ENCODE data around the gene RIOK2.
"Not testable (repeated sequence)": the region's sequence is repeated elsewhere in the genome, so short reads cannot be mapped to it uniquely, and the experiment has no call there.

The RIOK2 gene

GRCh38 chr5:97194366-97194765 is 11.3 kb upstream of the RIOK2 start:
- Histone ChIP-seq H3K4me1 (ENCODE audit: control insufficient read depth in 1 of 2, insufficient read depth in 2 of 2, low read length in 2 of 2) (no peaks in the 10 kb centered on the region), H3K9me3 (ENCODE audit: control insufficient read depth in 1 of 2, low read length in 2 of 2) (no peaks in the 10 kb centered on the region), H3K9ac (ENCODE audit: low read depth in 1 of 2, low read length in 2 of 2) (no peak overlapping the region), H3K27me3 (ENCODE audit: control insufficient read depth in 1 of 2, insufficient read depth in 2 of 2, low read length in 2 of 2) (no peaks in the 10 kb centered on the region), H3K4me3 (ENCODE audit: low read depth in 1 of 2, low read length in 2 of 2) (no peak overlapping the region), H3K36me3 (ENCODE audit: control insufficient read depth in 1 of 2, insufficient read depth in 2 of 2, low read length in 2 of 2) (no peaks in the 10 kb centered on the region), H3K27ac (ENCODE audit: low read depth, low read length) (no peak overlapping the region)

- H3K4me3 ChIP-seq (ENCODE audit: low read depth in 1 of 2, low read length in 2 of 2) = no peak overlapping the region
- no peaks in the 10 kb centered on the region for H3K36me3 ChIP-seq (ENCODE audit: control insufficient read depth in 1 of 2, insufficient read depth in 2 of 2, low read length in 2 of 2)
- no peaks in the 10 kb centered on the region for H3K9me3 ChIP-seq (ENCODE audit: control insufficient read depth in 1 of 2, low read length in 2 of 2)
- no peak overlapping the region for H3K27ac ChIP-seq (ENCODE audit: low read depth, low read length)
- H3K4me1 ChIP-seq (ENCODE audit: control insufficient read depth in 1 of 2, insufficient read depth in 2 of 2, low read length in 2 of 2) = no peaks in the 10 kb centered on the region
- no peak overlapping the region for H3K9ac ChIP-seq (ENCODE audit: low read depth in 1 of 2, low read length in 2 of 2)
- H3K27me3 ChIP-seq (ENCODE audit: control insufficient read depth in 1 of 2, insufficient read depth in 2 of 2, low read length in 2 of 2) = no peaks in the 10 kb centered on the region
Observed at GRCh38 chr5:97193355-97193688, 10.3 kb upstream of the RIOK2 start.

GRCh38 chr5:97192580-97193354 is 9.7 kb upstream of the RIOK2 start:
- H3K9me3 ChIP-seq (ENCODE audit: control insufficient read depth in 1 of 2, low read length in 2 of 2) = no peaks in the 10 kb centered on the region
- H3K36me3 ChIP-seq (ENCODE audit: control insufficient read depth in 1 of 2, insufficient read depth in 2 of 2, low read length in 2 of 2) = no peaks in the 10 kb centered on the region
- no peak overlapping the region for H3K27ac ChIP-seq (ENCODE audit: low read depth, low read length)

GRCh38 chr5:97191893-97192292 is 8.8 kb upstream of the RIOK2 start:
- Histone ChIP-seq H3K9ac (ENCODE audit: low read depth in 1 of 2, low read length in 2 of 2) (no peak overlapping the region), H3K27me3 (ENCODE audit: control insufficient read depth in 1 of 2, insufficient read depth in 2 of 2, low read length in 2 of 2) (no peaks in the 10 kb centered on the region), H3K4me3 (ENCODE audit: low read depth in 1 of 2, low read length in 2 of 2) (no peak overlapping the region), H3K36me3 (ENCODE audit: control insufficient read depth in 1 of 2, insufficient read depth in 2 of 2, low read length in 2 of 2) (no peaks in the 10 kb centered on the region), H3K27ac (ENCODE audit: low read depth, low read length) (no peak overlapping the region), H3K9me3 (ENCODE audit: control insufficient read depth in 1 of 2, low read length in 2 of 2) (no peaks in the 10 kb centered on the region), H3K4me1 (ENCODE audit: control insufficient read depth in 1 of 2, insufficient read depth in 2 of 2, low read length in 2 of 2) (no peaks in the 10 kb centered on the region)

More at GRCh38 chr5:97192580-97193354, 9.7 kb upstream of the RIOK2 start:
- Histone ChIP-seq H3K4me3 (ENCODE audit: low read depth in 1 of 2, low read length in 2 of 2) (no peak overlapping the region), H3K9ac (ENCODE audit: low read depth in 1 of 2, low read length in 2 of 2) (no peak overlapping the region), H3K4me1 (ENCODE audit: control insufficient read depth in 1 of 2, insufficient read depth in 2 of 2, low read length in 2 of 2) (no peaks in the 10 kb centered on the region), H3K27me3 (ENCODE audit: control insufficient read depth in 1 of 2, insufficient read depth in 2 of 2, low read length in 2 of 2) (no peaks in the 10 kb centered on the region)

GRCh38 chr5:97189523-97189922 is 6.5 kb upstream of the RIOK2 start:
- H3K4me1 ChIP-seq (ENCODE audit: control insufficient read depth in 1 of 2, insufficient read depth in 2 of 2, low read length in 2 of 2); H3K36me3 ChIP-seq (ENCODE audit: control insufficient read depth in 1 of 2, insufficient read depth in 2 of 2, low read length in 2 of 2); H3K9me3 ChIP-seq (ENCODE audit: control insufficient read depth in 1 of 2, low read length in 2 of 2); H3K27ac ChIP-seq (ENCODE audit: low read depth, low read length); H3K27me3 ChIP-seq (ENCODE audit: control insufficient read depth in 1 of 2, insufficient read depth in 2 of 2, low read length in 2 of 2); H3K4me3 ChIP-seq (ENCODE audit: low read depth in 1 of 2, low read length in 2 of 2); H3K9ac ChIP-seq (ENCODE audit: low read depth in 1 of 2, low read length in 2 of 2): not testable (repeated sequence)

- Histone ChIP-seq H3K4me1 (ENCODE audit: control insufficient read depth in 1 of 2, insufficient read depth in 2 of 2, low read length in 2 of 2) (peaks cover 12 to 19% of the 10 kb centered on the region in 2 donors), H3K27me3 (ENCODE audit: control insufficient read depth in 1 of 2, insufficient read depth in 2 of 2, low read length in 2 of 2) (no peaks in the 10 kb centered on the region), H3K9ac (ENCODE audit: low read depth in 1 of 2, low read length in 2 of 2) (peak overlapping the region; percentile 94 to 97), H3K9me3 (ENCODE audit: control insufficient read depth in 1 of 2, low read length in 2 of 2) (no peaks in the 10 kb centered on the region), H3K27ac (ENCODE audit: low read depth, low read length) (no peak overlapping the region), H3K36me3 (ENCODE audit: control insufficient read depth in 1 of 2, insufficient read depth in 2 of 2, low read length in 2 of 2) (peaks cover 0 to 7% of the 10 kb centered on the region in 2 donors), H3K4me3 (ENCODE audit: low read depth in 1 of 2, low read length in 2 of 2) (peak overlapping the region; percentile 95 to 99)
Observed at GRCh38 chr5:97183930-97184213, 825 bp upstream of the RIOK2 start.

GRCh38 chr5:97182571-97183099 is 412 bp downstream of the RIOK2 start:
- peak overlapping the region; percentile 95 to 99 for H3K4me3 ChIP-seq (ENCODE audit: low read depth in 1 of 2, low read length in 2 of 2)
- H3K27me3 ChIP-seq (ENCODE audit: control insufficient read depth in 1 of 2, insufficient read depth in 2 of 2, low read length in 2 of 2) = no peaks in the 10 kb centered on the region
- peaks cover 12 to 19% of the 10 kb centered on the region in 2 donors for H3K4me1 ChIP-seq (ENCODE audit: control insufficient read depth in 1 of 2, insufficient read depth in 2 of 2, low read length in 2 of 2)
- H3K9me3 ChIP-seq (ENCODE audit: control insufficient read depth in 1 of 2, low read length in 2 of 2) = no peaks in the 10 kb centered on the region
- H3K27ac ChIP-seq (ENCODE audit: low read depth, low read length) = peak overlapping the region; percentile 90
- H3K9ac ChIP-seq (ENCODE audit: low read depth in 1 of 2, low read length in 2 of 2) = peak overlapping the region; percentile 94 to 97
- H3K36me3 ChIP-seq (ENCODE audit: control insufficient read depth in 1 of 2, insufficient read depth in 2 of 2, low read length in 2 of 2) = peaks cover 10 to 18% of the 10 kb centered on the region in 2 donors

GRCh38 chr5:97181856-97182545 is 1.0 kb downstream of the RIOK2 start:
- Histone ChIP-seq H3K4me1 (ENCODE audit: control insufficient read depth in 1 of 2, insufficient read depth in 2 of 2, low read length in 2 of 2) (peaks cover 12 to 19% of the 10 kb centered on the region in 2 donors), H3K4me3 (ENCODE audit: low read depth in 1 of 2, low read length in 2 of 2) (peak overlapping the region; percentile 95 to 99), H3K36me3 (ENCODE audit: control insufficient read depth in 1 of 2, insufficient read depth in 2 of 2, low read length in 2 of 2) (peaks cover 14 to 23% of the 10 kb centered on the region in 2 donors), H3K9me3 (ENCODE audit: control insufficient read depth in 1 of 2, low read length in 2 of 2) (no peaks in the 10 kb centered on the region), H3K9ac (ENCODE audit: low read depth in 1 of 2, low read length in 2 of 2) (peak overlapping the region; percentile 52 to 97), H3K27ac (ENCODE audit: low read depth, low read length) (no peak overlapping the region), H3K27me3 (ENCODE audit: control insufficient read depth in 1 of 2, insufficient read depth in 2 of 2, low read length in 2 of 2) (no peaks in the 10 kb centered on the region)

GRCh38 chr5:97179457-97179856 is 3.6 kb downstream of the RIOK2 start:
- H3K9ac ChIP-seq (ENCODE audit: low read depth in 1 of 2, low read length in 2 of 2) = not testable (repeated sequence)
- Histone ChIP-seq H3K4me1 (ENCODE audit: control insufficient read depth in 1 of 2, insufficient read depth in 2 of 2, low read length in 2 of 2) (peaks cover 12 to 19% of the 10 kb centered on the region in 2 donors), H3K36me3 (ENCODE audit: control insufficient read depth in 1 of 2, insufficient read depth in 2 of 2, low read length in 2 of 2) (peaks cover 28 to 46% of the 10 kb centered on the region in 2 donors)

GRCh38 chr5:97172227-97172626 is 10.8 kb downstream of the RIOK2 start:
- H3K27me3 ChIP-seq (ENCODE audit: control insufficient read depth in 1 of 2, insufficient read depth in 2 of 2, low read length in 2 of 2) = no peaks in the 10 kb centered on the region
- H3K4me3 ChIP-seq (ENCODE audit: low read depth in 1 of 2, low read length in 2 of 2) = no peak overlapping the region
- H3K36me3 ChIP-seq (ENCODE audit: control insufficient read depth in 1 of 2, insufficient read depth in 2 of 2, low read length in 2 of 2) = peaks cover 37 to 74% of the 10 kb centered on the region in 2 donors
- H3K4me1 ChIP-seq (ENCODE audit: control insufficient read depth in 1 of 2, insufficient read depth in 2 of 2, low read length in 2 of 2) = peaks cover 0 to 11% of the 10 kb centered on the region in 2 donors
- H3K9ac ChIP-seq (ENCODE audit: low read depth in 1 of 2, low read length in 2 of 2) = no peak overlapping the region
- no peak overlapping the region for H3K27ac ChIP-seq (ENCODE audit: low read depth, low read length)
- H3K9me3 ChIP-seq (ENCODE audit: control insufficient read depth in 1 of 2, low read length in 2 of 2) = no peaks in the 10 kb centered on the region

More at GRCh38 chr5:97179457-97179856, 3.6 kb downstream of the RIOK2 start:
- not testable (repeated sequence) for H3K4me3 ChIP-seq (ENCODE audit: low read depth in 1 of 2, low read length in 2 of 2); H3K27ac ChIP-seq (ENCODE audit: low read depth, low read length); H3K27me3 ChIP-seq (ENCODE audit: control insufficient read depth in 1 of 2, insufficient read depth in 2 of 2, low read length in 2 of 2); H3K9me3 ChIP-seq (ENCODE audit: control insufficient read depth in 1 of 2, low read length in 2 of 2)

All from duodenal mucosa (tissue), 2 donors.